MM.1S (cell line): ENCODE data around the gene RAMACL.

Source experiments
- DNase-seq: peaks from one replicate; pipeline ENCODE4 v3.0.0-alpha.2; 2015
- H2AFZ ChIP-seq: fragments of 300-600 bp; sonication (generic); 2 replicates; pipeline ENCODE4 v1.6.0; 2016; ENCODE audit warnings: antibody characterized with exemption, low read length
- H3F3A ChIP-seq: fragments of 300-600 bp; sonication (generic); 2 replicates; pipeline ENCODE4 v1.6.1; 2016; ENCODE audit warnings: mild to moderate bottlenecking, antibody characterized with exemption, low read length, moderate library complexity, mixed read lengths; ENCODE audit not compliant: insufficient read depth
- H3K27ac ChIP-seq: fragments of 300-600 bp; sonication (generic); 2 replicates; pipeline ENCODE4 v1.5.1; 2016; ENCODE audit warnings: mild to moderate bottlenecking, low read length
- H3K27me3 ChIP-seq: fragments of 300-600 bp; sonication (generic); replicated peaks from 2 replicates; pipeline ENCODE4 v1.6.0; 2016; ENCODE audit warnings: low read length; ENCODE audit not compliant: insufficient read depth
- H3K36me3 ChIP-seq: fragments of 300-600 bp; sonication (generic); replicated peaks from 2 replicates; pipeline ENCODE4 v1.6.1; 2016; ENCODE audit warnings: mild to moderate bottlenecking, low read length, mixed read lengths; ENCODE audit not compliant: insufficient read depth
- H3K4me1 ChIP-seq: fragments of 300-600 bp; sonication (generic); 2 replicates; pipeline ENCODE4 v1.6.1; 2016; ENCODE audit warnings: low read length, mixed read lengths
- H3K4me2 ChIP-seq: fragments of 300-600 bp; sonication (generic); 2 replicates; pipeline ENCODE4 v1.6.0; 2016; ENCODE audit warnings: low read depth, low read length
- H3K4me3 ChIP-seq: fragments of 300-600 bp; sonication (generic); 2 replicates; pipeline ENCODE4 v1.5.1; 2016; ENCODE audit warnings: low read length, mixed read lengths
- H3K79me2 ChIP-seq: fragments of 300-600 bp; sonication (generic); 2 replicates; pipeline ENCODE4 v1.6.1; 2016; ENCODE audit warnings: mixed run types, low read length, mixed read lengths
- H3K9ac ChIP-seq: fragments of 300-600 bp; sonication (generic); 2 replicates; pipeline ENCODE4 v1.6.1; 2016; ENCODE audit warnings: low read length, mixed read lengths
- H3K9me2 ChIP-seq: fragments of 300-600 bp; sonication (generic); replicated peaks from 2 replicates; pipeline ENCODE4 v1.6.1; 2016; ENCODE audit warnings: mild to moderate bottlenecking, low read length, mixed read lengths; ENCODE audit not compliant: insufficient read depth
- H3K9me3 ChIP-seq: fragments of 300-600 bp; sonication (generic); replicated peaks from 2 replicates; pipeline ENCODE4 v1.6.1; 2016; ENCODE audit warnings: mild to moderate bottlenecking, low read length, mixed read lengths; ENCODE audit not compliant: insufficient read depth
- H4K20me1 ChIP-seq: fragments of 300-600 bp; sonication (generic); 2 replicates; pipeline ENCODE4 v1.6.1; 2016; ENCODE audit warnings: mild to moderate bottlenecking, low read length, moderate library complexity, mixed read lengths; ENCODE audit not compliant: insufficient read depth
- CTCF ChIP-seq: fragments of 300-600 bp; sonication (generic); IDR thresholded peaks from 2 replicates; pipeline ENCODE4 v1.5.1; 2016; ENCODE audit warnings: antibody characterized with exemption, low read length, mixed read lengths
- EZH2 ChIP-seq: fragments of 300-600 bp; sonication (generic); optimal IDR thresholded peaks from 2 replicates; pipeline ENCODE3; 2017; ENCODE audit warnings: low read depth, mild to moderate bottlenecking, antibody characterized with exemption, low read length, mixed read lengths
- EZH2phosphoT487 ChIP-seq: fragments of 300-600 bp; sonication (generic); IDR thresholded peaks from 2 replicates; pipeline ENCODE4 v1.6.1; 2018; ENCODE audit warnings: antibody characterized with exemption, low read length

Gene RAMACL

GRCh38 chr6:166619912-166620311 is 33.4 kb upstream of the RAMACL start:
- no peak for TF ChIP-seq CTCF
- no peak for TF ChIP-seq EZH2phosphoT487
- no peak for DNase-seq
- H3K79me2 ChIP-seq, result no peaks in the 10 kb centered on the region
- H3K36me3 ChIP-seq, result no peaks in the 10 kb centered on the region
- H4K20me1 ChIP-seq, result no peaks in the 10 kb centered on the region
- no peak overlapping the region for H3K9ac ChIP-seq
- no peaks in the 10 kb centered on the region for H3F3A ChIP-seq
- H3K4me3 ChIP-seq, result no peak overlapping the region
- H3K27ac ChIP-seq, result no peak overlapping the region
- H3K4me2 ChIP-seq, result no peak overlapping the region
- no peaks in the 10 kb centered on the region for H3K9me3 ChIP-seq
- no peaks in the 10 kb centered on the region for H3K4me1 ChIP-seq
- no peak overlapping the region for H2AFZ ChIP-seq
- no peaks in the 10 kb centered on the region for H3K27me3 ChIP-seq
- no peaks in the 10 kb centered on the region for H3K9me2 ChIP-seq

GRCh38 chr6:166618866-166619761 is 32.6 kb upstream of the RAMACL start:
- H3K79me2 ChIP-seq, result no peaks in the 10 kb centered on the region
- no peaks in the 10 kb centered on the region for H3K4me1 ChIP-seq
- H3F3A ChIP-seq, result no peaks in the 10 kb centered on the region
- no peak for TF ChIP-seq EZH2phosphoT487
- TF ChIP-seq CTCF, result no peak
- TF ChIP-seq EZH2, result no peak
- DNase-seq, result no peak
- H2AFZ ChIP-seq, result no peak overlapping the region
- H3K36me3 ChIP-seq, result no peaks in the 10 kb centered on the region
- no peaks in the 10 kb centered on the region for H3K27me3 ChIP-seq
- no peaks in the 10 kb centered on the region for H4K20me1 ChIP-seq
- H3K9me3 ChIP-seq, result no peaks in the 10 kb centered on the region
- no peak overlapping the region for H3K4me2 ChIP-seq
- H3K4me3 ChIP-seq, result no peak overlapping the region
- no peak overlapping the region for H3K27ac ChIP-seq
- no peaks in the 10 kb centered on the region for H3K9me2 ChIP-seq
- no peak overlapping the region for H3K9ac ChIP-seq

GRCh38 chr6:166618251-166618650 is 31.8 kb upstream of the RAMACL start:
- Histone ChIP-seq H3K27ac (no peak overlapping the region), H3K9me2 (no peaks in the 10 kb centered on the region), H3K9me3 (no peaks in the 10 kb centered on the region), H3F3A (no peaks in the 10 kb centered on the region), H3K79me2 (no peaks in the 10 kb centered on the region), H3K4me1 (no peaks in the 10 kb centered on the region), H2AFZ (no peak overlapping the region), H3K9ac (no peak overlapping the region), H4K20me1 (no peaks in the 10 kb centered on the region), H3K36me3 (no peaks in the 10 kb centered on the region), H3K27me3 (no peaks in the 10 kb centered on the region), H3K4me3 (no peak overlapping the region), H3K4me2 (no peak overlapping the region)
- TF ChIP-seq EZH2 (no peak), CTCF (no peak), EZH2phosphoT487 (no peak)
- DNase-seq, result no peak
